GM19328 (cell line): Measurements from ENCODE around the gene NPY4R.
"Not testable (repeated sequence)": the region's sequence is repeated elsewhere in the genome, so short reads cannot be mapped to it uniquely, and the experiment has no call there.

ENCODE experiments used
- ATAC-seq: cut with Tn5 transposase; IDR thresholded peaks from one replicate; pipeline ENCODE4 v1.9.1; 2021; ENCODE audit warnings: mild to moderate bottlenecking, moderate library complexity; ENCODE audit not compliant: unreplicated experiment

Gene NPY4R

GRCh38 chr10:46465765-46466164 is at the start of gene NPY4R:
TSS of gene NPY4R (minus strand) at chr10:46465958. CDS start at chr10:46462635, 3,323 bp downstream.
- not testable (repeated sequence) for ATAC-seq

GRCh38 chr10:46515366-46515765 is 49.6 kb upstream of the NPY4R start:
- no peak for ATAC-seq

- no peak for ATAC-seq
Observed at GRCh38 chr10:46514899-46515298, 49.1 kb upstream of the NPY4R start.

- no peak for ATAC-seq
Observed at GRCh38 chr10:46514431-46514861, 48.7 kb upstream of the NPY4R start.

- ATAC-seq: not testable (repeated sequence)
Observed at GRCh38 chr10:46513333-46513732, 47.6 kb upstream of the NPY4R start.

- not testable (repeated sequence) for ATAC-seq
Observed at GRCh38 chr10:46512725-46513124, 47.0 kb upstream of the NPY4R start.

- ATAC-seq: not testable (repeated sequence)
Observed at GRCh38 chr10:46512002-46512401, 46.2 kb upstream of the NPY4R start.

- ATAC-seq: not testable (repeated sequence)
Observed at GRCh38 chr10:46499990-46500389, 34.2 kb upstream of the NPY4R start.

- ATAC-seq: not testable (repeated sequence)
Observed at GRCh38 chr10:46498985-46499703, 33.4 kb upstream of the NPY4R start.

GRCh38 chr10:46497878-46498277 is 32.1 kb upstream of the NPY4R start:
- ATAC-seq: not testable (repeated sequence)

GRCh38 chr10:46497401-46497800 is 31.6 kb upstream of the NPY4R start:
- not testable (repeated sequence) for ATAC-seq

GRCh38 chr10:46491364-46492114 is 25.8 kb upstream of the NPY4R start:
- ATAC-seq: not testable (repeated sequence)

GRCh38 chr10:46490285-46490684 is 24.5 kb upstream of the NPY4R start:
- not testable (repeated sequence) for ATAC-seq

GRCh38 chr10:46486459-46486858 is 20.7 kb upstream of the NPY4R start:
- not testable (repeated sequence) for ATAC-seq

GRCh38 chr10:46474746-46475320 is 9.1 kb upstream of the NPY4R start:
- not testable (repeated sequence) for ATAC-seq

GRCh38 chr10:46473758-46474157 is 8.0 kb upstream of the NPY4R start:
- ATAC-seq: not testable (repeated sequence)

- not testable (repeated sequence) for ATAC-seq
Observed at GRCh38 chr10:46470134-46470533, 4.4 kb upstream of the NPY4R start.

GRCh38 chr10:46468119-46468809 is 2.5 kb upstream of the NPY4R start:
- not testable (repeated sequence) for ATAC-seq

GRCh38 chr10:46463608-46464007 is 2.1 kb downstream of the NPY4R start:
- ATAC-seq: not testable (repeated sequence)

GRCh38 chr10:46462276-46462675 is 3.5 kb downstream of the NPY4R start:
- not testable (repeated sequence) for ATAC-seq

- ATAC-seq: not testable (repeated sequence)
Observed at GRCh38 chr10:46459579-46459978, 6.2 kb downstream of the NPY4R start.
